Activated CD8-positive, alpha-beta memory T cell treated with anti-CD3 and anti-CD28 coated beads for 48 hours (primary cell): ENCODE measurements around the gene ADAD2.

Experiments
- DNase-seq, 3 experiments: peaks; one replicate each; pipeline ENCODE4 v3.0.0-alpha.2; 2020; ENCODE audit warnings: low read depth in 2 of 3, low spot score in 2 of 3

The ADAD2 gene

DNA sequence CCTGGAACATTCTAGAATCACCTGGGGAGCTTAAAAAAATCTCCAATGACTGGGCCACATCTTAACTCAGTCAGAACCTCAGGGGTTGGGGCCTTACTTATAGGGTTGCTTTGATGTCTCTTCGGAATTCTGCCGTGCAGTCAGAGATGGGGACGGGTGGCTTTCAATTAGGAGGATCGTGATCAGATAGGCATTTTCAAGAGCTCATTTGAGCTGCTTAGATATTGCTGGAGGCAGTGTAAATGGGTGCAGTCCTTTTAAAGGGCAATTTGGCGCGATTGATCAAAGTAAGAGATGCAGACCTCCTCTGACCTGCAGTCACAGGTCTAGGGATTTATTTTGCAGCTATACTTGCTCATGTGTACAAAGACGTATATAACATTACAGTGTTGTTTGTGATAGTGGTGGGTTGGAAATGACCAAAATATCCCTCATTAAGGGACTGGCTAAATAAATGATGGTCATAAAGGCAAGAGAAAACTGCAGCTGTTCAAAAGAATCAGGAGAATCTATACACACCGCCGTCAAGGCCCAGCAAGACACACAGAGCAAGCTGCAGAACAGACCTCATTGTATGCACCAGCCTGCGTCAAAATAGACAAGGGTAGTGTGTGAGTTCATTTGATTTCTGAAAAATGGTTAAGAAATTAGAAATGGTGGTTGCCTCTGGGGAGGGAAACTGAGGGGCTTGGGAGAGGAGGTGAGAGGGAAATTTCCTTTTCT lies 55.2 kb downstream of the ADAD2 start:
- DNase-seq = no peak

DNA sequence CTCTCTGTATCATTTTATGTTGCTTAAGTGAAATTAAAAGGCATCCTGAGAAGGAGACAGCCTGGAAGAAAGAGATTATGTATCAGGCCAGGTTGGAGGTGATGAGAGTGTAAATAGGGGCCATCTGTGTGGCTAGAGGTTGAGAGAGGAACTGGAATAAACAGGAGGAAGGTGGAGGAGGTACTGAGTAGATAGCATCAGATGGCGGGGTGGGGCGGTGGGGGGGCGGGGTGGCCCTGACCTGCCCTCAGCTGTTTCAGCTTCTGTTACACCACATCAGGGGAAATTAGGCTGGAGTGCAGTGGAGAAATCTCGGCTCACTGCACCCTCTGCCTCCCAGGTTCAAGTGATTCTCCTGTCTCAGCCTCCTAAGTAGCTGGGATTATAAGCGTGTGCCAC lies 55.7 kb downstream of the ADAD2 start:
- DNase-seq = no peak
